HG02759 (cell line): ENCODE measurements around the gene POLR3GL.
"Not testable (repeated sequence)": the region's sequence is repeated elsewhere in the genome, so short reads cannot be mapped to it uniquely, and the experiment has no call there.

ENCODE experiments used
- ATAC-seq: cut with Tn5 transposase; IDR thresholded peaks from one replicate; pipeline ENCODE4 v1.9.1; 2021; ENCODE audit warnings: mild to moderate bottlenecking, moderate library complexity; ENCODE audit not compliant: unreplicated experiment

POLR3GL gene

DNA sequence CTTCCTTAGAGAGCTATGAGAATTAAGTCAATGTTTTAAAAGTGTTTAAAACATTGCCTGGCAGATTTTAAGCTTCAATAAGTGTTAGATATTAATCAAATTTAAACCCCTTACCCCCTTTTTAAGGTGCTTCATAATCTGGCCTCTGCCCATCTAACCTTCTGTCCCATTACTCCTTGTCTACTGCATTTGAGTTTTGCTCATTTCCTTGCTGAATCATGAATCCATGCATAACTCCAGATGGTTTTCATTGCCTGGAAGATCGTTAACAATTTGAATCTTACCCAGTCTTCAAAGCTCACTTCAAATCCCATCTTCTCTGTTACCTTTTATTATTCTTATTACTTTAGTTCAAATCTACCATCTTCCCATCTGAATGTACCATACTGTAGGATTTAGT lies 52.4 kb downstream of the POLR3GL start:
- no peak for ATAC-seq

DNA sequence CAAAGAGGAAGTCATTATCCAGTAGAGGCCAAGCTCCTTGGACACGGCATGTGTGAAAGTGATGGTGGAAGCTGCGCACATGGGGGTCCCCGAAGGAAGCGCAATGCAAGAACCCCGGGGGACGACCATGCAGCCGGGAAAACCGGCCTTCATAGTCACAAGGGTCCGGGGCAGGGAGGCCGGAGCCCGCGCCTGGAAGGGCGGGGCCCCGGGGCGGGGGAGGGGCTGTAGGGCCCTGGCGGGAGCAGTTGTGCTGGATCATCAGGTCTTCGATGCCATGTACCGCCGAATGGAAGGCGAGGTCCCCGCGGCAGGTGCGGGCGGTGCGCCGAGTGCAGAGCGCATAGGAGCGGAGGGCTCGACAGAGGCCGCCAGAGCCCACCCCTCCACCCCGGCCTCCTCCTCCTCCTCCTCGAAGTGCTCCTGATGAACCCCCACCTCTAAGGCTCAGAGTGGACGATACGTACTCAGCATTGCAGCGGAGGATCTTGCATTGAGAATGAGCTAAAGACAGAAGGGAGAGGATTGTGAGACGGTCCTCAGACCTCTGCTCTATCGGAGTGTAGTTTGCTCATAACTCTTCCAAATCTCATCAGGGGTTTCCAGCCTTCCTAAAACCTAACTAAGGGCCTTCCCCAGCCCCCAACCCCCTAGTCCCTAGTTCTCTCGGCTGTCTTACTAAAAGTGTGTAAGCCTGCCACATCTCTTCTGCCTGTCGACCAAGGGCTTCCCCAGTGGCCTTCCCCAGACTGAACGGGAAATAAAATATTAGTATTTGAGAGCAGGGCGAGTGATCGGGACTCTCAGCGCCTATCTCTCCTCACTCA lies 55.0 kb downstream of the POLR3GL start:
- ATAC-seq, result no peak

DNA sequence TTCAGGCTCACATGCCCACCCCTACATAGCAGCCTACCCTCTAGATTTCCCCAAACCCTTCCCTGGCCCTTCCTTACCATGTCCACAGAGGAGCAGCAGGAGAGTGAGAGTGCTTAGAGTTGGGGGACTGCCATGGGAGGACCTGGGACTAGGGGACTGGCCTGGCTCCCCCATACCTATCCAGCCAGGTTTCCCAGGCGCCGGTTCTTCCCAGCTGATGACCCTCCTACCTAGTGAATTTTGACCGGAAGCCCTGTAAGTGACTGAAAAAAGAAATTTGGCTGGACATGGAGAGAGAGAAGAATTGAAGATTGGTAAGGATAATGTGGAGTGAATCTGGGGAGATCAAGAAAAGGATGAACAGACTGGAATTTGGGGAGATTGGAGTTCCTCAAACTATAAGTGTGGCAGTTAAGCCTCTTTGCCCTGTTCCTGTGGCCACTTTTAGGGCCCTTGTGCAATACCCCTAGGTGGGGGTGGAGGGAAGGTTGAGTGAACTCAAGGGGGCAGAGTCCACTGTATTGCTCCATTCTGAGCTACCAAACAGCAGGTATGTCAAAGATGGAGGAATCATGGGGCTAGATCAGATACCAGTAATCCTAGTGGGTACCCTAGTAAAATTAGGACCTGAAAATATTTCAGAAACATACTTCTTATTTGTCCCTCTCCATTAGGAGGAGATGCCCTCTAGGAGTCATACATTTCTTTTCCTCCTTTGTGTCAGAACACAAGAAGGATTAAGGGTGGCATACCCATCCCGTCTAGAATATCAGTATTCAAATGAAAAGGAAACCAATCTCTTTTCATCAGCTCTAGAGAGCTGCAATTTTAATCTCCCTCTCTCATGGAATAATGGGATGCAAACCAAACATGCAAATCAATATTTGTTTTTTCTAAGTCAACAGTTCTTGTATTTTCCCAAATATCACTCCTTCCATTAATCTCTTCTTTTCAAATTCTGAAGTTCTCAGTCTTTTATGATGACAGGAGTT lies 55.9 kb downstream of the POLR3GL start:
- ATAC-seq, result no peak

DNA sequence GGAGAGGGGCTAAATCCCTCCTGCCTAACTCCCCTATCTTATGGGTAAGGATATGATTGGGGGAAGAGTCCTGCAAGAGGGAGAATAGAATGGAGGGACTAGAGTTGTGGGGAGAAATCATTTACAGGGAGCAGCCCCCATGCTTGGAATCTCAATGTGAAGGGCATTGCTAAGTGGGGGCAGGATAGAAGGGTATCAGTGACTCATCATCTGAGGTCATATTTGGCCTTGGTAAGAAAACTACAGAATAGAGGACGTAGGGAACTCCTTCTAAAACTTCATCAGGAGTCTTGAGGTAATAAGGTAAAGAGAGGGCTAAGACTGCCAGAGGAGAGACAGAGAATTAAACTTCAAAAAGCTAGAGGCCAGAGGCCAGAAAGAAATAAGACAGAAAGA lies 56.6 kb downstream of the POLR3GL start:
- ATAC-seq, result no peak

DNA sequence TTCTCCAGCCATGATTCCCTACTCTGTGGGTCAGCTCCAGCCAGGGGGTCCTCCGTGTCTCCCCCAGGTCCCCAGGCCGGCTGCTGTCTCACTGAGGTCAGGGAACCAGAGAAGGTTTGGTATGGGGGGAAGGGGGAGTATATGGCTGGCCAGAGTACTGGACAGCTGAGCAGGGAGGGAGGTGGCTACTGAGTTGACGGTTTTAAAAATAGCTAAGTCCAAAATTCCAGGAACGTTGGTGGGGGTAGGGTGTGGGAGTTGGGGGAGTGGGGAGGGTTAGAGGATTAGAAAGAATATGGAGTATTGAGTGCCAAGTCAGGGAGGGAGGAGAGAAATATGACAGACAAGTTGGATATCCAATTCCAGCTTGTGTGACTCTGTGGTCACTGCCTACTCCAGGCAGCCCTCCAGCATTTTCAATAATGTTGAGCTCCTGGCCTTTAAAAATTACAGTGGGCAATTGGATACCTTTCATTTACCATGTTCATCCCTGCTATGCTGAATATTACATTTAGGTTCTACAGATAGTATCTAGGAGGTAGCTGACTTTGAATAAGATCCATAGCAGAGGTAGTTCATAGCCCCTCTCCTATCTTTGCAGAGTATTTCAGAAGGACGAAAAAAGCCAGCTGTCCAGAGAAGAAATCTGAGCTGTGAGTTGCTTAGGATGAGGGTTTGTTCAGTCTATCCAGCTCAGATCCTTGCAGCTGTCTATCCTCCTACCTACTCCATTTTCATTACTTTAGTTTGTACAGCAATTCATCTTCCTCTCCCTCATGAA lies 57.3 kb downstream of the POLR3GL start, which contains the start of gene HJV:
Gene HJV, minus strand, starts transcription at position 114 of the 781 bp plus-strand sequence. CDS start 1,504 bp downstream, outside the sequence.
- ATAC-seq, result no peak

DNA sequence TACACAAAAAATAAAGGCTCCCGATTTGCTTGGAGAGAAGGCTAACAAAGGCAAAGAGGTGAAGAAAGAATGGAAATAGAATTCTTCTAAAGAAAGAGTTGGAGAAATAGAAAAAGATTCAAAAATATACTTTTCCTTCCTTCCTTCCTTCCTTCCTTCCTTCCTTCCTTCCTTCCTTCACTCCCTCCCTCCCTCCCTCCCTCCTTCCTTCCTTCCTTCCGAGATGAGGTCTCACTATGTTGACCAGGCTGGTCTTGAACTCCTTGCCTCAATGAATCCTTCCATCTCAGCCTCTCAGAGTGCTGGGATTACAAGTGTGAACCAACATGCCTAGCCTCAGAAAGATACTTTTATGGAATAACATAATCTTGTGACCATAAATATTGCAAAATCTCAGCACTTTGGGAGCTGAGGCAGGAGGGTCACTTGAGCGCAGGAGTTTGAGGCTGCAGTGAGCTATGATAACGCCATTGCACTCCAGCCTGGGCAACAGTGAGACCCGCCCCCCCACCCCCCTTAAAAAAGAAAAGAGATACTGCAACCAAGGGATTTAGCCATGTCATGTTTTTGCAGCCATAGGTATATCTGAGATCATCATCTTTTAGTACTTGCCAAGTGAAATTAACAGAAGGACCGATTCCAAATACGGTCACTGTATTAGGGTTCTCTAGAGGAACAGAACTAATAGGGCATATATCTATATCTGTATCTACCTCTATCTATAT lies 58.1 kb downstream of the POLR3GL start:
- ATAC-seq, result no peak

DNA sequence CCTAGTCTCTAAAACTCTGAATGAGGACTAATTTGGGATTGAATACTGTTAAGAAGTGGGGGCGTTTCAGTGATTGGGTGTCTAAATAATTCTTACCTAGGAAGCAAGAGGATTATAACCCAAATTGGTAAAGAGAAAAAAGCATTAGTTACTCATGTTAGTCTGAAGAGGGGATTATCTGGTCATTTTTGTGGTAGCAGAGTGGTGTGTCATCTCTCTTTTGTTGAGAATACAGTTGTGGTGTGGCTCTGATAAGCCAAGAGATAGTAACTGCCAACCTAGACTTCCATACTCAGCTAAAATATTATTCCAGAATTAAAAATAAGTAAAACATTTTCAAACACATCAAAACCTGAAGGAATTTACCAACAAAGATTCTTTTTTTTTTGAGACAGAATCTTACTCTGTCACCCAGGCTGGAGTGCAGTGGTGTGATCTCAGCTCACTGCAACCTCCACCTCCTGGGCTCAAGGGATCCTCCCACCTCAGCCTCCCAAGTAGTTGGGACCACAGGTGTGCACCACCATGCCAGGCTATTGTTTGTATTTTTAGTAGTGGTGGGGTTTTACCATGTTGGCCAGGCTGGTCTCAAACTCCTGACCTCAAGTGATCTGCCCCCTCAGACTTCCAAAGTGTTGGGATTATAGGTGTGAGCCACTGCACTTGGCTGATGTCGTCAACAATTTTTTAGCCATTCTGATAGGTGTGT lies 61.5 kb downstream of the POLR3GL start:
- not testable (repeated sequence) for ATAC-seq

DNA sequence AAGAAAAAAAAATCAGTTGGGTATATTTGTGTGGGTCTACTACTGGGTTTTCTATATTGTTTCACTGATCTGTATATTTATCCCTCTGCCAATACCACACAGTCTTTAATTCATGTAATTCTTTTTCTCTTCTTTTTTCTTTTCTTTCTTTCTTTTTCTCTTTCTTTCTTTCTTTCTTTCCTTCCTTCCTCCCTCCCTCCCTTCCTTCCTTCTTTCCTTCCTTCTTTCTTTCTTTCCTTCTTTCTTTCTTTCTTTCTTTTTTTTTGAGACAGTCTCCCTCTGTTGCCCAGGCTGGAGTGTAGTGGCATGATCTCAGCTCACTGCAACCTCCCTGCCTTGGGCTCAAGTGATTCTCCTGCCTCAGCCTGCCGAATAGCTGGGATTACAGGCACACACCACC lies 62.2 kb downstream of the POLR3GL start:
- not testable (repeated sequence) for ATAC-seq
